ENCODE measurements around the gene GDF10.

DNA sequence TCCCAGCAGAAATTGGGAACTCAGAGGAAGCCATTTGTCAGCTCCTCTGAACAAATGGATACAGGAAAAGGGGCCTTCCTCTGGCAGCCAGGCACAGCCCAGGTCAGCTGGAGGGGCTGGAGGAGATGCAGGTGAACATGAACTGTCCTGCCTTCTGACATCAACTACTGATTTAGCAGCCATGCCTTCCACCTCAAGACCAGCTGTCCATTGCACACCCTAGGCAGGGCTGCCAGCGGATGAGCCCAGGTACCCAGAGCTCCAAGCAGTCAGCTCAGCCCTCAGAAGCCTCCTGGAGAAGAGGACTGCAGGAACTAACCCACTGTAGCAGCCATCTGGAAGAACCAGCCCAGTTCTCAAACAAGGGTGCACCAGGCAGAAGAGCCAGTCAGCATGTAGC lies 44.1 kb upstream of the GDF10 start:
- TF ChIP-seq, protein P1, sequence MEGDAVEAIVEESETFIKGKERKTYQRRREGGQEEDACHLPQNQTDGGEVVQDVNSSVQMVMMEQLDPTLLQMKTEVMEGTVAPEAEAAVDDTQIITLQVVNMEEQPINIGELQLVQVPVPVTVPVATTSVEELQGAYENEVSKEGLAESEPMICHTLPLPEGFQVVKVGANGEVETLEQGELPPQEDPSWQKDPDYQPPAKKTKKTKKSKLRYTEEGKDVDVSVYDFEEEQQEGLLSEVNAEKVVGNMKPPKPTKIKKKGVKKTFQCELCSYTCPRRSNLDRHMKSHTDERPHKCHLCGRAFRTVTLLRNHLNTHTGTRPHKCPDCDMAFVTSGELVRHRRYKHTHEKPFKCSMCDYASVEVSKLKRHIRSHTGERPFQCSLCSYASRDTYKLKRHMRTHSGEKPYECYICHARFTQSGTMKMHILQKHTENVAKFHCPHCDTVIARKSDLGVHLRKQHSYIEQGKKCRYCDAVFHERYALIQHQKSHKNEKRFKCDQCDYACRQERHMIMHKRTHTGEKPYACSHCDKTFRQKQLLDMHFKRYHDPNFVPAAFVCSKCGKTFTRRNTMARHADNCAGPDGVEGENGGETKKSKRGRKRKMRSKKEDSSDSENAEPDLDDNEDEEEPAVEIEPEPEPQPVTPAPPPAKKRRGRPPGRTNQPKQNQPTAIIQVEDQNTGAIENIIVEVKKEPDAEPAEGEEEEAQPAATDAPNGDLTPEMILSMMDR (IDR thresholded peaks at IDR 0.05), result no peak
- TF ChIP-seq CHD2 (IDR thresholded peaks at IDR 0.05; ENCODE audit: low read length, partially characterized antibody), result no peak
- TF ChIP-seq YY1 (IDR thresholded peaks at IDR 0.05; ENCODE audit: low read depth), result no peak
- no peak for TF ChIP-seq POLR2AphosphoS5 (IDR thresholded peaks at IDR 0.05; ENCODE audit: low read depth, low read length)
- TF ChIP-seq RCOR1 (IDR thresholded peaks at IDR 0.05; ENCODE audit: low read length), result no peak
- TF ChIP-seq SIN3A (IDR thresholded peaks at IDR 0.05; ENCODE audit: borderline replicate concordance, low read depth, low read length), result no peak
